ENCODE data around the gene REEP1.
A peak's percentile ranks its signal among the peaks of the same experiment; 100 is the strongest.
"Not testable (repeated sequence)": the region's sequence is repeated elsewhere in the genome, so short reads cannot be mapped to it uniquely, and the experiment has no call there.

REEP1 gene

DNA sequence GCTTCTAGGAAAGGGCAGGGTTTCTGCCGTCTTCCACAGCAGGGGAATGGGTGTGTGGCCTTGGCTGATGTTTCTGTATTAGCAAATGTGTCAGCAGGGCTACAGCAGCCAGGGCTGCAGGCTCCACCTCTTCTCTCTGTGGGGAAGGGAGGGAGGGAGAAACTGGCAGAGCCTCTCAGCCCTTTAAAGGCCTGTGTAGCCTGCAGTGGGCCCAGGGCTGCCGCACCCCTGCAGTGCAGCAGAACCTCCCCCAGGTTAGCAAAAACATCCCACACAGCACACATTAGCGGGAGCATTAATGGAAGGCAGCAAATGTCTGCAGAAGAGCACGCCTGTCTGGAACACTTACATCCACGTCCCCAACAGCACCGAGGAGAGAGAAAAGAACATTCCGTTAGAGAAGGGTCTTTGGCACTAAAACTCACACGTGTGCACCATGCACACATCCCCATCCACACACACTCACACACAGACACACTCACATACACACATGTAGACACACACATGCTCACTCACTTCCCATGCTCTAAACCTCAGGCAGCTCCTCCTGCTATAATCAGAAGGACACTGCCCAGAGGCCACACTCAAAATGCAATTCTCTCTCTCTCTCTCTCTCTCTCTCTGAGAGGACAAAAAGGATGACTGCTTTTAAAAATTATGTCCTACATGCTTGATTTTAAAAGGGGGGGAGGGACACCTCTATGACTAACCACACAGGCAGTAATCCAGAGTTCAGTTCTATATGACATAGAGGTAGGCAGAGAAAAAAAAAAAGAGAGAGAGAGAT is 114.1 kb downstream of the REEP1 start:
- DNase-seq, result peak; percentile 65

DNA sequence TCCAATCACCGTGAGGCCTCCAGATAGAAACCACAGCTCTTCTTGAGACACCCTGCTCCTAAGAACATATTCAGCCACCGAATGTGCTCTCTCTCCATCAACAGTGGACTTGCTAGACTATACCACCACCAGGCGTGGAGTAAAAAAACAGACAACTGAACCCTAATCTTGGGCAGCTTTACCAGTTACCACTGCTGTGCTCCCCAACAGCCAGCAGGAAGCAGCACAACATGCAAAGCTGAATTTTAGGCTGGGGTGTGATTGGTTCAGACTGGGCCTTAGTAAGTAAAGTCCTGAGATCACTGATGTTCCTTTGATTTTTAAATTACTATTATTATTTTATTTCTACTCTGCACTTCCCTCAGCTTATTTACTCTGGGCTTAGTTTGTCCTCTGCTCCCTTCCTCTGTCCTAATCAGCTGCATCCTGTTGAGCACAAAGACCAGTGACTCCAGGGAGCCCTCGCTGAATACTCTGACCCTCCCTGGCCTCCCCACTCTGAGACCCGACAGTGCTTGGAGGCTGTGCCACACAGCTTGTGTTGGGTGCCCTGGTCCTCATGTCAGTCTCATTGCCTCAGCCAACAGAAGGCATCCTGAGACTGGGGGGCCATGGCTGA is 116.3 kb downstream of the REEP1 start:
- DNase-seq, result peak; percentile 70

DNA sequence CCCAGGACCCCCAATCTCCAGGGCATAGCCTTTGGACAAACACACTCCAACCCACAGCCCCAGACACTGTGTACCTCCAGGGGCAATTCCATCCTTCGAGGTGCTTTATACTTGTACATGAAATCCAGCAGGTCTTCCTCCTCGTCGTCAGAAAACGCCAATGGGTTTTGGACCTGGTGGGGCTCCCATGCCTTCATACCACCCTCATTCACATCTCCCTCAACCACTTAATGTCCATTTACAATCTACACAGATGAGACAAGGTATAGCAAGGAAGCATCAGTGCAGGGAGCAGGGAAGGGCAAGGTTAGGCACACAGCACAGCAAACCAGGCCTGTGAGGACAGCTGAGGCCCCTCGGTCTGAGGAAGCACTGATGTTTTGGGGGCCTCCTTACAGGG is 117.5 kb downstream of the REEP1 start:
- no peak for DNase-seq

DNA sequence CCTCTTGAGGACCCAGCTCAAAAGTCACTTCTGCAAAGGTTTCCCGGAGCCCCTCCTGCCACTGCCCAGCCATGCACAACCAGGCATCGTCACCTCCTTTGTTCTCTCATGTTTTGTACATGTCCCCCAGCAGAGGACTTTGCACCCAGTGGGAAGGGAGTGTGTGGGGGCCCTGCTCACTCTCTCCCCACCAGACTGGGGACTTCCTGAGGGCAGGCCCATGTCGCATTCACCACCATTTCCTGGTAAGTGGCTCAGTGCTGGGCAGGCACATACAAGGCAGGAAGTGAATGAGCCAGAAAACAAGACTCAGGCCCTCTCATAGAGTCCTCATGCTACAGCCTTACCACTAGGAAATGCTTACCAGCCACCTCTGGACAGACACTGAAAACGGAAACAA is 119.3 kb downstream of the REEP1 start:
- DNase-seq, result no peak

DNA sequence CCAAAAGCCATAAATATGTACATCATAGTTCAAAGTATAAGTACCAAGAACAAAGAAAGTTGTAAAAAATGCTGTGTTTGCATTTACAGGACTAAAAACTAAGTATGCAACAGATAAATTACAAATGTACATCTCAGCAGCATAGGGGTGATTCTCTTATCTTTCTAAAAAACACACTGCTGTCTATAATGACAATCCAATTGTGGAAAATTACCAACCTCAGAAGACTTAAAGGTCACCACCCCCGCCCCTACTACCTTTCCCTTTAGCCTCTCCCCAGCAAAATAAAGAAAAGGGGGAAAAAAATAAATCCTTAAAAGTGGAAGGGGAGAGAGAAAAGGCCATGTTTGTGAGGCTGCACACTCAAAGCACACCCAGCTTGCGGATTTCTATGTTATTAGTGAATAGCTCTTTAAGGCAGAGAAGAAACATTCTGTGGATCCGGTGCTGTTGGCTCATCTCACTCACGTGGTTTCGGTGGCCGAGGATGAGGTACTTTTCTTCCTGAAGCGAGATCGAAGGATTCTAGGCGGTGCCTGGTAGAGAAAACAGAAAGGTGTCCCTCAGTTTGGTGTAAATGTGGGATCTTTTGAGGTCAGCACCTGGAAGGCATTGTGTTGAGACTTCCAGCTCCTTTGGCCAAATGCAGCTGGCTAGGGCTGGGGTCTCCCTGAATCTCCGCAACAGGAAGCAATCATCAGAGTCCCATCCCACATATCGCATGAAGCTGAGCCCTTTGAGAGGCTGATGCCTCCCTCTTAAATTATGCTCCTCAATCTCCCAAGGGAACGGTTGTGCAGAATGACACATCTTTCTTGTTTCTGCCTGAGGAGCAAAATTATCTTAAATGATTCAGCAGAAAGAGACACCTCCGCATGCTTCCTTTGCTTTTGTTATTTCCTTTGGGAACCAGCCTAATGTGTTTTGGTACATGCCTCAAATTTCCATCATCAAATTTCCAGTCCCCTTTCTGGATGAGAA is 120.6 kb downstream of the REEP1 start:
- no peak for DNase-seq

DNA sequence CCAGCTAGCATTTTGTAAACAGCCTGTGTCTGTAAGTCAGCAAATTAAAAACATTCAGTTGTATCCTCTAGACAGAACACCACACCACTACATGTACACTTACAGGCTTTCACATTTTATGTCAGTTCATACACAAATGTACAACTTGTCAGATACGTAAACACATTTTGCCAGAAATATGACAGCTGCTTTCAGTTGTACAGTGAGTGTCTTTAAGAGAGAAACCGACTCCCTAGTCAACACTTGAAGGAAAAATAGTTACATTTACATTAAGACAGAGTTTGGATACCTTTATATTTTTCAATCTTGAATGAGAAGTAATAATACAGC is 123.0 kb downstream of the REEP1 start:
- no peak for DNase-seq

DNA sequence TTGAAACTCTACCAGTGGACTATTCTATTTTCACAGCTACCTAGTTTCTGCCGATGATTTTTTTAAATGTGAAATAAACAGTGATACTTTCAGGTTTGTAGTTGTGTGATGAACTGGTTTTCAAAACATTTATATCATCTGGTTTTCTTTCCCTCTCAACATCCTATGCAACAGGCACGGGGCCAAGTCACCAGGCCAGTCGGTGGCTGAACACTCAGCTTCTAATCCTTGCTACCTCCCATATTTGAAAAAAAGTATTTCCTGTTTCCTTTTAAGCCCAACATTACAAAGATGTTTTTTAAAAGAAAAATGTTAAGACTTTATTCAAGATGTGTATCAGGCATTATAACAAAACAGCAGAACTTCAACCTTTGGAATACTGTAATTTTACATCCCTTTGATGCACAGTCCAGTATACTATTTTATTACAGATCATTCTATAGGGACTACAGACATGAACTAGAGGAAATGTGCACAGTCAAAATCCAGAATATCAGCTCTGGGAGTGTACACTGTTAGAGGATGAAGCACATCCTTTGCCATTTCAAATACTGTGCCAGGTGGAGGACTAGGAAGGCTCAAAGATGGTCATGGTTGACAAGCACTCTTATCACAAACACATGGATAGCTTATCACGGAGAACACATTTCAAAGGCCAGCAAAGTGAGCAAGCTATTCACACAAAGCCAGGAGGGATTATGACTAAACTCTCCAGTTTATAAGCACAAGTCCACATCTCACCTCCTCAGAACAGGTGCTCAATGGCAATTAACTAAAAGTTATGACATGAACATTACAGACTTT is 123.5 kb downstream of the REEP1 start:
- DNase-seq, result no peak

DNA sequence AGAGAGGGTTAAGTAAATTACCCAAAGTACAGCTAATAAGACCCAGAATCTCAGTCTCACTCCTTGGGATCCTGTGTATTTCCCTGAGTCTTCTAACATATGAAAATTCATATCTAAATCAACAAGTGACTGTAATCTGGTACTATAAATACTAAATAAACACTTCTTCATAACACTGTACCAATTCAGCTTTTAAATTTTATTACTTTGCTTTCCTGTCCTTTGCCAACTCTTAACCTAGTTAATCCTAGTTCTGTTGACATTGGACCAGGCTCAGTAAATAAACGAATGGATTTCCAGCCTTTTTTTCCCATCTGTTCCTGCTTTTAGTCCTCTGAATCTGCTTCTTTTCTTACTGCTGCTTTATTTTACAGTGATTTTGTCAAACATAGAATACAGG is 124.4 kb downstream of the REEP1 start:
- DNase-seq, result no peak

DNA sequence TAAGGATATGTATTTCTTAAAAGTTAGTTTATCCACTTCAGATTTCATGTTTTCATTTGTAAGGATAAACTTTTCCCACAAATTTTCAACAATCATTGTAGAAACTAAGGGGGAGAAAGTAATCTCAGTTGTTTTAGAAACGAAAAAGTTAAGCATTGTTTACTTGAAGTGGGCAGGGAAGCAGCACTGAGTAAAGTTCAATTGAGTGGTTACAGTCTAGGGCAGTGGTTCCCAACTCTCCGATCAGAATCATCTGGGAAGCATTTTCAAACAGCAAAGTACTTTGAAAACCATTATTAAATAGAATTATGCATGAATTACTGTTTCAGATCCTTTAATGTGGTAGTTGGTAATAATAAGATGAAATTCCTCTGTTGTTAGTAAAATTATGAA is 125.6 kb downstream of the REEP1 start:
- DNase-seq, result no peak

DNA sequence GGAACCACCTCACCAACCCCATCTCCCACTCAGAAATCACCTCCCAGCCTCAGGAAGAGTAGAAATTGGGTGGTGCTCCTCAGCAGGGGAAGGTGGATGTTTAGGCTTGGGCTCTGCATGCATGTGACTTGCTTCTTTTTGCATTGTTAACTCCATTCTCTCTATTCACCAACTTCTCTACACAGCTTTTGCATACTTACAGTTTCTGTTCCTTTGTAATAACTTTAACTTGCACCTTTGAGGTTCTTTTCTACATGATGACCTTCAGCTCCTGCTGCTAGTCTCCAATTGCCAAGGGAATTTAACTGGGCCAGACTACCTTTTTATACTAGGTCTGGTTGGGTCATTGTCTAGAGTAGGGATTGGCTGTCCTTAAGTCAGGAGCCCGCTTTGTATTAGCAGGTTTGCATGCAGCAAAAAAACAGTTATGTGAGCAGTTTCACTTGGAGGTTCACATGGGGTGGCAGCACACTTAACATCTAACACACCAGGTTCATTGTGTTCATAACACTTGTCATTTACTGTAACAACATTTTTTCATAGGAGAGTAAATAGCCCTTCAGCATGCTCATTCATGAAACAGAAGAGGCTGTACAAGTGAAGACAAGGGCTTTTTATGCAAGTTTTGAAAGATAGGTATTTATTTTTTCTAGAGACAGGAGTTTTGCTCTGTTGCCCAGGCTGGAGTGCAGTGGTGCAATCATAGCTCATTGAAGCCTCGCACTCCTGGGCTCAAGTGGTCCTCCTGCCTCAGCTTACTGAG is 126.2 kb downstream of the REEP1 start:
- no peak for DNase-seq

DNA sequence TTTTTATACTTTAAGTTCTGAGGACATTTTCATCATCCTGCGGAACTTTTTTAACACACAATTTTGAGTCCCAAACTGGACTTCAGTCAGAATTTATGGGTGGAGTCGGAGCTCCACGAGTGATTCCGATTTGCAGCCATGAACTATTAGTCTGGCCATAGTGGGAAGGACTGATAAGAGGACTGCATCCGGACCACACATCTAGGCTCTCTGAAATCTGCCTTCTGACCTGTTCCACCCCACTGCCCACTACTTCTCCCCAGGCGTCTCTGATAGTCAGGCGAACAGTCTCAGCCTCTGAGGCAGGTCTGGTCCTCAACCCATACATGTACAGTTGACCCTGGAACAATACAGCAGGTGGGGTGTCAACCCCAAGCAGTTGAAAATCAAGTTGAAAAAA is 133.0 kb downstream of the REEP1 start:
- DNase-seq, result no peak

DNA sequence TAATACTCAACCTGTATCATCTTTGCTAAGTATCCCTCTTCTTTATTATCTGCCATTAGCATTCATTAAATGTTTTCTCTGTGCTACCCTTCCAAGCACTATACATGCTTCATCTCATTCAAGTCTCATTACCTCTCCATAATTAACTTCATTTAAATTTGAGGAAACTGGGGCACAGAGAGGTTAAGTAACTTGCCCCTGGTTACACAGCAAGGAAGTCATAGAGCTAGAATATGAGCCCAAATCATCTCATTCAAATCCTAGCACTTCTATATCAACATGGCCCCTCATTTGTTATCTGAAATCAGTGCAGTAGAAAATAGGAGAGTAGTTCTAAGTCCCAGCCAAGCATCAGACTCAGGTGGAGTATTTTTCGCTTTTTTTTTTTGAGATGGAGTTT is 133.8 kb downstream of the REEP1 start:
- DNase-seq, result no peak

DNA sequence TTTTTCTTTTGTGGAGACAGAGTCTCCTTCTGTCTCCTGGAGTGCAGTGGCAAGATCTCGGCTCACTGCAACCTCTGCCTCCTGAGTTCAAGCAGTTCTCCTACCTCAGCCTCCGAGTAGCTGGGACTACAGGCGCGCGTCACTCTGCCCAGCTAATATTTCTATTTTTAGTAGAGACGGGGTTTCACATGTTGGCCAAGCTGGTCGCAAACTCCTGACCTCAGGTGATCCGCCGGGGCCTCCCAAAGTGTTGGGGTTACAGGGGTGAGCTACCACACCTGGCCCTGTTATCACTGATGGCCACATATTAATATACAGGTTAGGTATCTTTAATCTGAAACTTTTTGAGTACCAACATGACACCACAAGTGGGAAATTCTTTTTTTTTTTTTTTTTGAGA is 134.7 kb downstream of the REEP1 start:
- DNase-seq, result no peak

DNA sequence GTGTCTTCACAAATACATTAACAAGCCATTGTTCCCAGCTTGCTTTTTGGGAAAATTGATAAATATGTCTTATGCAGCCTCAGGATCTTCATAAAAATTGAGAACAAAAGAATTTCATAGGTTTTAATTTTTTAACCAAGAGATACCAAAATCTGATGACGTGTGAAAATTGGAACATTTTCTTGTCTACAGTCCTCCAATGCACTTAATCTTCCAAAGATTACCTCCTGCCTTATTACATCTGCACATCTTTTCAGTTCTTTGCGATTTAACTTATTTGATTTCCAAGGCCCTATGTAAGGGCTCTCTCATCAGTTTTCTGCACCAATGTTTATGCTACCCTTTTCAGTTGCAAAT is 135.1 kb downstream of the REEP1 start:
- DNase-seq, result no peak

DNA sequence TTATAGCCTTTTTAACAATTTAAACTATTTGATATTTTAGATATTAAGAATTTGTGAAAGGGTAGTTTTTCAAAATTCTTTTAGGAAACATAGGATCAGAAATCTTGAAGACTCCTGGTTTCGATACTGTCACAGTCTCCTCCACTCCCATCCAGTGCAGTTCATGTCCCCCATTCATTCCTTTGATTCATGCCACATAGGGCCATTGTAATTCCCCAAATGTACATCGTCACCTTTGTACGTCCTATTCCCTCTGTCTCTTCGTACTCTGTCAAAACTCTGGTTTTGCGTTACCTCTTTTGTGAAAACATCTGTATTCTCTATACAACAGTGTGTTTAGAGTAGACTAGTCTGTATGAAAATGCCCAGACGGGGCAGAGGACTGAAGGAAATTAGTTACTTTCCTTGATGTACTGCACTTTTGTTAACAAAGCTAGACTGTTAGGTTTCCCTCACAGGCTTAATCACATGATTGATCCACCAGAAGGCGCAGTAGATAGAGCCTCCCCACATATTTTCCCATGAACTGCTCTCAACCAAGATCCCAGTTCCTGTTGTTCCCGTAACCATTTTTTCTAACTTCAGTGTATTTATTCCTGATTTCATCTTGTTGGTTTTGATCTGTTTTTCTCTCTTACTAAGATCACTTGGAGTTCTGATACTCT is 135.6 kb downstream of the REEP1 start:
- DNase-seq, result peak; percentile 37

DNA sequence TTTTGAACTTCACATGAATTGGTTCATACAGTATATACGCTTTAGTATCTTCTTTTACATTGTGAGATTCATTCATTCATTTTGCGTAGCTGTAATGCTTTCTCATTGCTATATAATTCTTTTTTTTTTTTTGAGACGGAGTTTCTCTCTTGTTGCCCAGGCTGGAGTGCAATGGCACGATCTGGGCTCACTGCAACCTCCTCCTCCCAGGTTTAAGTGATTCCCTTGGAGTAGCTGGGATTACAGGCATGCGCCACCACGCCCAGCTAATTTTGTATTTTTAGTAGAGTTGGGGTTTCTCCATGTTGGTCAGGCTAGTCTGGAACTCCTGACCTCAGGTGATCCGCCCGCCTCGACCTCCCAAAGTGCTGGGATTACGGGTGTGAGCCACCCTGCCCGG is 136.9 kb downstream of the REEP1 start:
- DNase-seq, result not testable (repeated sequence)

DNA sequence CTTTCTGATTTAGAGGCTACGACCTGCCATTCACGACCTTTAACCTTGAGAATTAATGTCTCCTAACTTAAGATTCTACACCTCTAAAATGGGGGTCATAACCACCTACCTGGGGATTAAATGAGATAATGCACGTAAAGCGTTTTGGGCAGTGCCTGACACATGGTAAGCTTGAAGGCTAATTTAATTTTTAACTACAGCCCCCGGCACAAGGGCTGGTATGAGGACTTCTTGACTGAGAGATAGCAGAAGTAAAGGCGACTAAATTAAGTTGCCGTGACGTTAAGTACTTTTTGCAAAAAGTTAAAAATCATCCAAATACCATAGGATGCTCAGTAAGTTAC is 137.6 kb downstream of the REEP1 start:
- no peak for DNase-seq

DNA sequence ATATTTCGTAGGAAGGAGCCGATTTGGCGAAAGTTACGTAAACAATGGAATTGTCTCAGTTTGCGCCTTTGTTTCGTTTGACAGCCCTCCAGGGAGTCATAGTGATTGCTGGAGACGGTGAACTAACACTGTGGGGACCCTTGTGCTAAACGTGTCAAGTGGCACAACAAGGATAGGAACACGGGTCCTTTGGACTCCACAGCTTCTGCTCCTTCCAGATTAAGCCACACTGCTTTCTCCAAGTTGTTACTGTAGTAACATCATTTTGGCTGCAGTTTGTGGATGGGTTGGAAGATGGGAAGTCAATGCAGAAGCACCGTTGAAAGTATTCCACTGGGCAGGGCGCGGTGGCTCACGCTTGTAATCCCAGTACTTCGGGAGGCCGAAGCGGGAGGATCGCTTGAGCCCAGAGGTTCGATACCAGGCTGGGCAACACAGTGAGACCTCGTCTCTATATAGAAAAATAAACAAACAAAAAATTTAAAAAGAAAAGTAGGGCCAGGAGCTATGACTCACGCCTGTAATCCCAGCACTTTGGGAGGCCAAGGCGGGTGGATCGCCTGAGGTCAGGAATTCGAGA is 141.5 kb downstream of the REEP1 start:
- DNase-seq, result no peak

DNA sequence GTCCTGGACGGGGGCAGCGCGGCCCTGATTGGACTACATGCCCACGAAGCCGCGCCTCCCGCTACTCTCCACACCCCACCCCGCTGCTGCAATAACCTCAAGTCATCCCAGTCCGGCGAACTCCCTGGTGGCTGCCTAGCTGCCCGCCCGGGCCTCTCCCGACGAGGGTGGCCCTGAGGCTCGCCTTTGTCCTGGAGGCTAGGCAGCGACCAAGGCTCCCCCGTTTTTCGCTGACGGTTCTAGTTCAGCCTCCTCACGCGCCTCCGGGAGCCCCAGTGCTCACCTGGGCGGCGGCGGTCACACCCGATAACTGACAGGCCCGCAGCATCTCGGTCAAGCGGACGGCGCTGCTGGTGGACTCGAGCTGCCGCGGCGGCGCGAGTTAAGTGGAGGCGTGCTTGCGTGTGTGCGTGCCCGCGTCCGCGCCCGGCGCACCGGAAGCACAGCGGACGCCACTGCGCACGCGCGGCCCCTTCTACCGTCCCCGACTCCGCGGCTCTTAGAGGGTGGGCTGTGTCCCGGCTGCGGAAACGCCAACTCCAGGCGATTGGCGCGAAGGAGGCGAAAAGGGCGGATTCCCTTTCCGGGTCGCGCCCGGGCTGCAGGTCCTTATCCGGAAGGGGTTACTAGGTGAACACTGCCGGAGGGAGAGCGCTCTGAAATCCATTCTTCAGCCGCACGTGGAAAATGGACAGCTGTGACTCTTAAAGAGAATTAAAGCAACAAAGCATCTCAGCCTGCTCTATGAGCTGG is 142.2 kb downstream of the REEP1 start, which contains the start of gene IMMT:
Gene IMMT (minus strand): TSS at position 408 of the 753 bp plus-strand sequence. CDS start 80 bp downstream, at position 328.
- DNase-seq, result peak; percentile 96

DNA sequence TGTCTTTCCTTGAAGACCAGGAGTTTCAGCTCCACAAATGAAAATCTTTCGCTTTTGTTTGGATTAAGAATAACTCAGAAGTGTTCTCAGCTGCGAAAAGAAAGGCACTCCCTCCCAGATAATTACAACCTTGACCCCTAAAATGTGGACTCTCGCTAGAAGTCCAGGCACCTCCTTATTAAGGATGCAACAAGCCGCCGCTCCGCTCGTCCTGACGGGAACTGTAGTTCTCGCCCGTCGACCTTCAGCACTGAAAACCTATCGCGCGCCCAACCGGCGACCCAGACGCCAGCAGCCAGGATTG is 142.7 kb downstream of the REEP1 start:
- DNase-seq, result peak; percentile 90
